HepG2 (cell line): ENCODE data around the gene CLDN15. TPM values are rescaled to one million over a fixed set of nuclear protein-coding genes. Genes with fewer than 3 reads are reported as not detected.

ENCODE experiments used
- CEBPG ChIP-seq: IDR thresholded peaks from 2 replicates; pipeline ENCODE4 v1.6.1; 2016
- DMAP1 ChIP-seq: IDR thresholded peaks from 2 replicates; pipeline ENCODE4 v1.6.1; 2016
- MIER2 ChIP-seq: IDR thresholded peaks from 2 replicates; pipeline ENCODE4 v1.6.1; 2016; ENCODE audit warnings: missing biosample characterization, missing genetic modification reagents
- PHF20 ChIP-seq: sonication (generic); formaldehyde crosslinking; IDR thresholded peaks from 2 replicates; pipeline ENCODE4 v1.5.0; 2020; ENCODE audit warnings: mild to moderate bottlenecking, missing genetic modification reagents
- PITX1 ChIP-seq: sonication (generic); formaldehyde crosslinking; IDR thresholded peaks from 2 replicates; pipeline ENCODE4 v1.5.1; 2020; ENCODE audit warnings: mild to moderate bottlenecking, missing genetic modification reagents
- YY1 ChIP-seq: IDR thresholded peaks from 2 replicates; pipeline ENCODE4 v1.6.1; 2011; ENCODE audit warnings: low read length, low read depth, moderate library complexity, mild to moderate bottlenecking; ENCODE audit not compliant: insufficient read depth, insufficient replicate concordance
- ZFAT ChIP-seq: sonication (generic); formaldehyde crosslinking; conservative IDR thresholded peaks from 2 replicates; pipeline ENCODE4 v1.8.1; 2023; ENCODE audit warnings: missing genetic modification reagents, inconsistent platforms
- ZFYVE20 ChIP-seq: sonication (generic); formaldehyde crosslinking; IDR thresholded peaks from 2 replicates; pipeline ENCODE4 v1.8.0; 2023; ENCODE audit warnings: low read depth, mild to moderate bottlenecking, moderate library complexity, missing genetic modification reagents, borderline replicate concordance
- ZKSCAN1 ChIP-seq: fragments of 150-350 bp; IDR thresholded peaks from 2 replicates; pipeline ENCODE4 v1.6.1; 2014; ENCODE audit warnings: low read length
- ZMAT5 ChIP-seq: sonication (generic); formaldehyde crosslinking; IDR thresholded peaks from 2 replicates; pipeline ENCODE4 v1.5.0; 2020; ENCODE audit warnings: mild to moderate bottlenecking, low read depth, missing genetic modification reagents, borderline replicate concordance
- ZNF121 ChIP-seq: sonication (generic); formaldehyde crosslinking; IDR thresholded peaks from 2 replicates; pipeline ENCODE4 v1.5.0; 2020; ENCODE audit warnings: mild to moderate bottlenecking, missing genetic modification reagents
- ZNF232 ChIP-seq: sonication (generic); formaldehyde crosslinking; IDR thresholded peaks from 2 replicates; pipeline ENCODE4 v1.4.0; 2020; ENCODE audit warnings: missing genetic modification reagents, borderline replicate concordance
- ZNF407 ChIP-seq: sonication (generic); formaldehyde crosslinking; IDR thresholded peaks from one replicate; pipeline ENCODE4 v1.5.1; 2020; ENCODE audit warnings: mild to moderate bottlenecking, missing genetic modification reagents; ENCODE audit errors: not compliant biosample characterization
- ZNF414 ChIP-seq: sonication (generic); formaldehyde crosslinking; IDR thresholded peaks from 2 replicates; pipeline ENCODE4 v1.5.0; 2020; ENCODE audit warnings: missing genetic modification reagents
- ZNF432 ChIP-seq: sonication (generic); formaldehyde crosslinking; IDR thresholded peaks from 2 replicates; pipeline ENCODE4 v1.5.0; 2020; ENCODE audit warnings: missing genetic modification reagents, mild to moderate bottlenecking, borderline replicate concordance
- ZNF614 ChIP-seq: IDR thresholded peaks from 2 replicates; pipeline ENCODE4 v1.6.1; 2018; ENCODE audit warnings: missing biosample characterization, missing genetic modification reagents, inconsistent platforms, borderline replicate concordance
- ZNF75D ChIP-seq: sonication (generic); formaldehyde crosslinking; IDR thresholded peaks from 2 replicates; pipeline ENCODE4 v1.8.1; 2023; ENCODE audit warnings: missing genetic modification reagents, mild to moderate bottlenecking, borderline replicate concordance
- ZNF878 ChIP-seq: sonication (generic); formaldehyde crosslinking; IDR thresholded peaks from 2 replicates; pipeline ENCODE4 v1.8.1; 2023; ENCODE audit warnings: mild to moderate bottlenecking, missing genetic modification reagents, moderate library complexity
- polyA plus RNA-seq, 8 experiments: library from polyadenylated mRNA; depleted of rRNA in 3 of 8; stranded (reverse) in 7 of 8; unstranded in 1 of 8; fragments of >200 nt; fragmentation: Illumina TruSeq in 4 of 8; extraction: Trizol in 4 of 8; gene quantifications; 2 replicates each; pipeline versions ENCODE4 v1.2.1 to v1.2.3, GENCODE V29; 2011 to 2016; ENCODE audit warnings: low read depth in 4 of 8, missing spikeins in 1 of 8, mixed read lengths in 1 of 8; ENCODE audit not compliant: insufficient read depth in 1 of 8
- total RNA-seq, 5 experiments: library from RNA; depleted of rRNA; stranded (reverse); fragments of >200 nt; fragmentation: Illumina TruSeq; extraction: Trizol; gene quantifications; 2 replicates each; pipeline ENCODE4 v1.2.3, GENCODE V29; 2016; ENCODE audit warnings: low read depth in 1 of 5

CLDN15 gene
- total and polyA plus RNA-seq, 2 of the 13 experiments (the other 11 are each of a cell fraction or from before 2014, with no cell fraction given): 7.1 to 17.8 TPM

- TF ChIP-seq CEBPG (CRISPR knock-in tag) (no peak), ZNF121 (CRISPR knock-in tag) (peak; percentile 100), PITX1 (peak; percentile 15; the same call in 1 of the 2 replicates), PHF20 (CRISPR knock-in tag) (peak; percentile 55; the same call in 1 of the 2 replicates), DMAP1 (no peak), MIER2 (CRISPR knock-in tag) (no peak), ZKSCAN1 (no peak), ZFAT (CRISPR knock-in tag) (no peak), ZNF75D (CRISPR knock-in tag) (no peak), ZNF432 (CRISPR knock-in tag) (no peak), YY1 (no peak), ZNF232 (CRISPR knock-in tag) (no peak), ZNF414 (CRISPR knock-in tag) (0 out of 2 replicates have a peak, but pooled peaks have one; percentile 35), ZFYVE20 (no peak), ZNF614 (CRISPR knock-in tag) (no peak), ZNF878 (CRISPR knock-in tag) (no peak), ZNF407 (CRISPR knock-in tag) (no peak), ZMAT5 (no peak)
Observed at GRCh38 chr7:101218236-101219125, 19.1 kb downstream of the CLDN15 start (continued).
